Measurements from ENCODE around the gene SNTG2.
"Not testable (repeated sequence)": the region's sequence is repeated elsewhere in the genome, so short reads cannot be mapped to it uniquely, and the experiment has no call there.

Gene SNTG2

GRCh38 chr2:1101982-1102590 is 151.4 kb downstream of the SNTG2 start:
- no peak for DNase-seq

GRCh38 chr2:1104364-1104763 is 153.7 kb downstream of the SNTG2 start:
- no peak for DNase-seq

GRCh38 chr2:1106344-1106743 is 155.7 kb downstream of the SNTG2 start:
- not testable (repeated sequence) for DNase-seq

- DNase-seq: no peak
Measured at GRCh38 chr2:1115843-1116539, 165.3 kb downstream of the SNTG2 start.

- DNase-seq: no peak
Measured at GRCh38 chr2:1117569-1117968, 166.9 kb downstream of the SNTG2 start.

- no peak for DNase-seq
Measured at GRCh38 chr2:1125217-1125616, 174.6 kb downstream of the SNTG2 start.

- DNase-seq: no peak
Measured at GRCh38 chr2:1125633-1126370, 175.2 kb downstream of the SNTG2 start.

GRCh38 chr2:1129982-1130381 is 179.3 kb downstream of the SNTG2 start:
- DNase-seq: no peak

- no peak for DNase-seq
Measured at GRCh38 chr2:1130922-1131321, 180.3 kb downstream of the SNTG2 start.

- no peak for DNase-seq
Measured at GRCh38 chr2:1132328-1132969, 181.8 kb downstream of the SNTG2 start.

- not testable (repeated sequence) for DNase-seq
Measured at GRCh38 chr2:1133896-1134295, 183.2 kb downstream of the SNTG2 start.

GRCh38 chr2:1134629-1135028 is 184.0 kb downstream of the SNTG2 start:
- no peak for DNase-seq

- peak; percentile 1 for DNase-seq
Measured at GRCh38 chr2:1136067-1136466, 185.4 kb downstream of the SNTG2 start.

- no peak for DNase-seq
Measured at GRCh38 chr2:1136846-1137245, 186.2 kb downstream of the SNTG2 start.

GRCh38 chr2:1137264-1137663 is 186.6 kb downstream of the SNTG2 start:
- DNase-seq: no peak

GRCh38 chr2:1137913-1138391 is 187.3 kb downstream of the SNTG2 start:
- DNase-seq: no peak

- peak; percentile 8 for DNase-seq
Measured at GRCh38 chr2:1140389-1141003, 189.8 kb downstream of the SNTG2 start.

- no peak for DNase-seq
Measured at GRCh38 chr2:1141079-1141478, 190.4 kb downstream of the SNTG2 start.

GRCh38 chr2:1143129-1143528 is 192.5 kb downstream of the SNTG2 start:
- DNase-seq: no peak

- no peak for DNase-seq
Measured at GRCh38 chr2:1147873-1148612, 197.4 kb downstream of the SNTG2 start.

- no peak for DNase-seq
Measured at GRCh38 chr2:1150724-1151511, 200.3 kb downstream of the SNTG2 start.

Data from EL (cell line).